Activated CD4-positive, alpha-beta memory T cell treated with anti-CD3 and anti-CD28 coated beads for 36 hours (primary cell): ENCODE measurements around the gene TDRD9. TPM values are rescaled to one million over a fixed set of nuclear protein-coding genes. Genes with fewer than 3 reads are reported as not detected.

Experiments
- CTCF ChIA-PET: fragments of 350-600 bp; sonication (Branson Sonifier 250); formaldehyde crosslinking; loops from one replicate; lab custom pipeline; 2021; ENCODE audit warnings: antibody characterized with exemption, inconsistent platforms; lab: Charles Lee
- POLR2A ChIA-PET: fragments of 350-600 bp; sonication (Branson Sonifier 250); formaldehyde crosslinking; loops from one replicate; lab custom pipeline; 2021; ENCODE audit warnings: antibody characterized with exemption; lab: Charles Lee
- DNase-seq: peaks from one replicate; pipeline ENCODE4 v3.0.0-alpha.2; 2020
- H3K27ac Mint-ChIP-seq: one replicate; pipeline ENCODE4 v1.8.0; 2021; ENCODE audit warnings: mixed read lengths
- H3K27me3 Mint-ChIP-seq: one replicate; pipeline ENCODE4 v1.8.0; 2021; ENCODE audit warnings: mixed read lengths
- H3K36me3 Mint-ChIP-seq: one replicate; pipeline ENCODE4 v1.8.0; 2021; ENCODE audit warnings: mixed read lengths
- H3K4me1 Mint-ChIP-seq: one replicate; pipeline ENCODE4 v1.8.0; 2021; ENCODE audit warnings: low read depth, mixed read lengths
- H3K4me3 Mint-ChIP-seq: one replicate; pipeline ENCODE4 v1.8.0; 2021; ENCODE audit warnings: mild to moderate bottlenecking, mixed read lengths
- H3K9me3 Mint-ChIP-seq: one replicate; pipeline ENCODE4 v1.8.0; 2021; ENCODE audit warnings: mixed read lengths
- intact Hi-C: fragments of 100-400 bp; cut with micrococcal nuclease; formaldehyde crosslinking; loops from one replicate; pipeline ENCODE4 v1.15.1; 2023
- total RNA-seq, 2 experiments: library from RNA; stranded (reverse); gene quantifications; one replicate each; pipeline ENCODE4 v1.2.3, GENCODE V29; 2021

The TDRD9 gene
- total RNA-seq, 2 experiments from 2014 or later = 0.19 to 0.85 TPM

DNA sequence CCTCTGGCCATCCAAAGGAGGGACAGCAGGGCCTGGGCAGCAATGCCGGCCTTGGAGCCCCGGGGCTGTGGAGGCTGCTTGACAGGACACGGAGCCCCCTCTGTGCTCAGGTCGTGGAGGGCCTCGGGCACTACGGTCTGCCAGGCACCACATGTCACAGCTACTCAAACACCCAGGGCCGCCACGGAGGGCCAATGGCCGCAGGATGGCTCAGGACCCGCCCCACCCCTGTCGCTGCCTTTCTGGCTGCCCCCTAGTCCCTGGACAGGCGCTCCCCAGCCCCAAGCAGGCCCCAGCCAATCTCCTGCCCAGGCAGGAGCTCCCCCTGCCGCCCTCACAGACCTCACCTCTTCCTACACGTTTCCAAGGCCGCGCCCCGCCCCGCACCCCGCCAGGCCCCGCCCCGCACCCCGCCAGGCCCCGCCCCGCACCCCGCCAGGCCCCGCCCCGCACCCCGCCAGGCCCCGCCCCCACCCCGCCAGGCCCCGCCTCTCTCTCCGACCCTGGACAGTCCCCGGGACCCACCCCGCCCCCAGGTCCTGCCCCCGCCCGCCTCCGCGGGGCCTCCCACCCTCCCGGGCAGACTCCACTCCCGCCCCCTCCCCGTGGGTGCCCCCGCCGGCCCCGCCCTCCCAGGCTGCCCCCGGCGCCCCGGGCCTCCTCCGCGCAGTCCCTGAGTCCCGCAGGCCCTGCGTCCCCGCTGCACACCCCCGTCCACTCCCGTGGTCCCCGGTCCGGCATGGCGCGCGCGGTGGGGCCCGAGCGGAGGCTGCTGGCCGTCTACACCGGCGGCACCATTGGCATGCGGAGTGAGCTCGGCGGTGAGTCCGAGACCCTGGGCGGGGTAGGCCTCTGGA is 157.0 kb downstream of the TDRD9 start, which contains the start of gene ASPG:
Gene ASPG (plus strand): TSS at position 669 of the 857 bp plus-strand sequence. CDS start 71 bp downstream, at position 740.
- H3K27me3 Mint-ChIP-seq = peaks cover 10% of the 10 kb centered on the region

DNA sequence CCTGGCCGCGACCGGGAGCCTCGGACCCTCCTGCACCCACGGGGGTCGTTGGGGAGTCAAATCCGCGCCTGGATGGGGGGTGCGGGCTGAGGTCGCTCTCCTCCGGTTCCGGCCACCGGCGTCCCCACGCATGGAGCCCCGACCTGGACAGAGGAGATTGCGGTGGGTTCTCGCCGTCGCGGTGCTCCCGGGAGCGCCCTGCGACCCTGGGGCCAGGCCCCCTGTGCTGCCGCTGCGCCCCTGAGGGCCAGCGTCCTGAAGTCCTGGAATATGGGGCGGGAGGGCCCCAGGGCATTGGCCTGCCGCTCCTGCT is 157.6 kb downstream of the TDRD9 start:
- no peak overlapping the region for H3K27ac Mint-ChIP-seq
- H3K27me3 Mint-ChIP-seq = peaks cover 10% of the 10 kb centered on the region
- DNase-seq = no peak
- intact Hi-C loops = no loop called here
- ChIA-PET POLR2A (no interaction called here), CTCF (interaction anchor here (1.4 kb wide), 1 partner anchor 10 kb away, joined by 3 read pairs; no protein-coding TSS in a partner anchor)
- H3K4me1 Mint-ChIP-seq = peaks cover 2% of the 10 kb centered on the region
- no peak overlapping the region for H3K4me3 Mint-ChIP-seq
- H3K36me3 Mint-ChIP-seq = no peaks in the 10 kb centered on the region
- H3K9me3 Mint-ChIP-seq = no peaks in the 10 kb centered on the region

More for the DNA sequence above, 157.0 kb downstream of the TDRD9 start, which contains the start of gene ASPG:
- intact Hi-C loops = no loop called here
- Mint-ChIP-seq H3K36me3 (no peaks in the 10 kb centered on the region), H3K4me1 (peaks cover 2% of the 10 kb centered on the region), H3K9me3 (no peaks in the 10 kb centered on the region), H3K4me3 (no peak within 1 kb of the TSS), H3K27ac (no peak within 1 kb of the TSS)
- DNase-seq = peak; percentile 32
- ChIA-PET POLR2A (no interaction called here), CTCF (interaction anchor here (0.9 to 1.2 kb wide), 2 partner anchors 9 kb away, joined by 3 to 4 read pairs; no protein-coding TSS in a partner anchor)

DNA sequence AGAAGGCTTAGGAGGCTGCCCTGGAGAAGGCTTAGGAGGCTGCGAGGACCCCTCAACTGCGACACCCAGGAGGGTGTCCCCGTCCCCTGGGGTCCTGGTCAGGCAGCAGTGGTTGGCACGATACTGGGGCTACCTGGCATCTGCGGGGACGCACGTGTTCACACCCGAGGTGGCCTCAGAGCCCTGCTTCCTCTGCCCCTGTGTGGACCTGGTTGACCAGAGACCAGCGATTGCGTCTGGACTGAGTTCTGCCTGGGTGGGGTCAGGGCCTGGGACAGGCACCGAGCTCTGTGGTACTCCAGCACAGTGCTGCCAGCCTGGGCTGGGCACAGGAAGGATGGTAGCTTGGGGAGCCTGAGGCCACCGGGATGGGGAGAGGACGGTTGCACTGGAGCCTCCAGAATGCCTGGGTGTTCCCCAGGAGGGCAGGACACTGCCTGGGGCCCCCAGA is 158.0 kb downstream of the TDRD9 start:
- DNase-seq = peak; percentile 7
- peaks cover 10% of the 10 kb centered on the region for H3K27me3 Mint-ChIP-seq
- H3K36me3 Mint-ChIP-seq = no peaks in the 10 kb centered on the region
- H3K27ac Mint-ChIP-seq = no peak overlapping the region
- H3K4me3 Mint-ChIP-seq = no peak overlapping the region
- ChIA-PET CTCF (interaction anchor here (1.4 to 1.6 kb wide), 2 partner anchors 8 to 11 kb away, joined by 3 to 6 read pairs; no protein-coding TSS in a partner anchor), POLR2A (no interaction called here)
- peaks cover 2% of the 10 kb centered on the region for H3K4me1 Mint-ChIP-seq
- H3K9me3 Mint-ChIP-seq = no peaks in the 10 kb centered on the region
- intact Hi-C loops = no loop called here

DNA sequence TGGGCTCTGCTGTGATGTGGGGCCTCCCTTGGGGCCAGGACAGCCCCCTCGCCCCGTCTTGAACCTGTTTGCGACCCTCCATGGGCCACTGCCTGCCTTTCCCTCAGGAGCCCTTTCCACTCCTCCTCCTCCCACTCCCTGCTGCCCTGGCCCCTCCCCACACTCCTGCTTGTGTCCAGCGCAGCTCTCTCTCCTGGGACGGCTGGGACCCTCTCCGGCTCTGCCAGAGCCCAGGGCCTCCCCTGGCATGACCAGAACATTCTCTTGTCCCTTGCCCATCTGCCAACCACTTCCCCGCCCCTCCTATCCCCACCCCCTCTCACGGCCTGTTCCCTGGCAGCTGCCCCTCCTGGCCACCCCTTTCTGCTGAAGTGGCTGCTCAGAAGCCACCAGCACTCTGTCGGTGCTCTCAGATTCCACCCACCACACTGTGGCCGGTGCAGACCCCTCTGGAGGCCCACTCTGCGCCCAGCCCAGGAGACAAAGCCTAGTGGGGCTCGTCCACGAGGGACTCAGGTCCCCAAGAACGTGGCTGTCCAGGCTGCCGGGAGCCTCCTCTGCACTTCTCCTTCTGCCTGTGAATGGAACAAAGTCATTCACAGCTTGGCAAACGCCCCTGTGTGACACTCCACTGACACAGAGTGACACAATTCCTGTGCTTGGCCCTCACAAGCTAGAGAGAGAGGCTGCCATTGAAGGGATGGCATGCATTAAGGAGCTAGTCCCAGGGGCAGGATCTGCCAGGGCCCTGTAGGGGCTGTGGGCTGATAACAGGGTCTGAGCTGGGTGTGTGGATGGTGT is 158.6 kb downstream of the TDRD9 start:
- ChIA-PET POLR2A (no interaction called here), CTCF (interaction anchor here (1.2 to 1.6 kb wide), 3 partner anchors 9 to 14 kb away, joined by 3 to 6 read pairs (median 3); no protein-coding TSS in a partner anchor)

DNA sequence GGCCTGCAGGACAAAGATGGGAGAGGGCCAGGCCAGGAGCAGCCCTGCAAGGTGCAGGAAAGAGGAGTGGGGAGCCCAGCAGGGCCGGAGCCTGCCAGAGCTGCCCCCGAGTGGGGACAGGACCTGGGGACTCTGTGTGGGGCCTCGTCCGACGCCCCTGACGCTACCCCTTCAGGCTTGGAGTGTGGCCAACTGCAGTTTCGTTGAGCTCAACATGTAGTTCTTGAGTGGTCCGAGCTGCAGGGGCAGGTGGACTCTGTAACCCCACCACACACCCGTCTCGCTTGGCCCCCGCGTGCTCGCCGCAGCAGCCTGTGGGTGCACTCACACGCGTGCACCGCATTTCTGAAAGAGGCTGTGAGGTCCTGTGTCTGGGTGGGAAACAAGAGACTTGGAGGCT is 159.2 kb downstream of the TDRD9 start:
- no peak overlapping the region for H3K4me3 Mint-ChIP-seq
- H3K4me1 Mint-ChIP-seq = peaks cover 2% of the 10 kb centered on the region
- H3K9me3 Mint-ChIP-seq = no peaks in the 10 kb centered on the region
- ChIA-PET POLR2A (no interaction called here), CTCF (interaction anchor here (1.2 to 1.6 kb wide), 2 partner anchors 10 to 13 kb away, joined by 3 to 6 read pairs; no protein-coding TSS in a partner anchor)
- intact Hi-C loops = no loop called here
- peaks cover 10% of the 10 kb centered on the region for H3K27me3 Mint-ChIP-seq
- no peak overlapping the region for H3K27ac Mint-ChIP-seq
- no peaks in the 10 kb centered on the region for H3K36me3 Mint-ChIP-seq
- no peak for DNase-seq

More for the DNA sequence above, 158.6 kb downstream of the TDRD9 start:
- H3K4me1 Mint-ChIP-seq = peaks cover 2% of the 10 kb centered on the region
- H3K9me3 Mint-ChIP-seq = no peaks in the 10 kb centered on the region
- no peaks in the 10 kb centered on the region for H3K36me3 Mint-ChIP-seq
- DNase-seq = peak; percentile 4
- H3K27ac Mint-ChIP-seq = no peak overlapping the region
- intact Hi-C loops = no loop called here
- H3K27me3 Mint-ChIP-seq = peaks cover 10% of the 10 kb centered on the region
- H3K4me3 Mint-ChIP-seq = no peak overlapping the region

DNA sequence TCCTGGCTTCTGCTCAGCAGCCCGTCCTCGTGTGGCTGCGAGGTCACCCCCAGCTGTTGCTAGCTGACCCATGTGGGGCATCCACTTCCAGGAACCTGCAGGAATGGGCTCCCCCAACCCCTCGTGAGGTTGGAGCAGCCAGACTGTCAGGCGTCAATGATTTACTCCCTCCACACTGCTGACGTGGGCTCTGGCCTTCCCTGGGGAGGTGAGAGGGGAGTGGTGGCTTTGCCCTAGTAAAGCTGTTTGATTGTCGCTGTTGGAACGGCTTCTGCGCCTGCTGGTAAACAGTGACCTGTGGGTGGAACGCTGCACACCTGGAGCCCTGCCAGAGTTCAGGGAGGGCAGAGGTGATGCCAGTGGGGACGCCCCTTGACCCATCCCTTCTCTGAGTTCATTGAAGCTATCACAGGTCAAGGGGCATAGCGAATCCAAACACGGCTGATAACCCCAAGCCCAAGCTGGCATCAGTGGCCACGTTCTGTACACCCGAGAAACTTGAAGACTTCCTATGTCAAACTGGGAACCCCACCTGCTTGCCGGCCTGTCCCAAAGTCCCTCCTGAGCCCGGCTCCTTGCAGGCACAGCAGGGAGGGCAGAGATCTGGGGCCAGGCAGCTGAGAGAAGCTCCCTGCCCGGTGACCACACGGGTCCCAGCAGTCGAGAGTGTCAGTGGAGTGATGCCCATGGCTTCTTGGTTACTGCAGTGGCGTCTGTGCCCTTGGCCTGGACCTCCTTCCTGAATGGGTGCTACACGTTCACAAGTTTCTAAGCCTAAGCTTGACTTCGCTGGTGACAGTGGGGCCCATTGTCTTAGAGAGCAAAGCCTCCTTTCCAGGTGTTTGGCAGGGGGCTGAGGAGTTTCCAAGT is 160.0 kb downstream of the TDRD9 start:
- ChIA-PET POLR2A (no interaction called here), CTCF (interaction anchor here (0.8 to 1.2 kb wide), 4 partner anchors 10 to 476 kb away, joined by 3 to 8 read pairs (median 4); no protein-coding TSS in a partner anchor)

DNA sequence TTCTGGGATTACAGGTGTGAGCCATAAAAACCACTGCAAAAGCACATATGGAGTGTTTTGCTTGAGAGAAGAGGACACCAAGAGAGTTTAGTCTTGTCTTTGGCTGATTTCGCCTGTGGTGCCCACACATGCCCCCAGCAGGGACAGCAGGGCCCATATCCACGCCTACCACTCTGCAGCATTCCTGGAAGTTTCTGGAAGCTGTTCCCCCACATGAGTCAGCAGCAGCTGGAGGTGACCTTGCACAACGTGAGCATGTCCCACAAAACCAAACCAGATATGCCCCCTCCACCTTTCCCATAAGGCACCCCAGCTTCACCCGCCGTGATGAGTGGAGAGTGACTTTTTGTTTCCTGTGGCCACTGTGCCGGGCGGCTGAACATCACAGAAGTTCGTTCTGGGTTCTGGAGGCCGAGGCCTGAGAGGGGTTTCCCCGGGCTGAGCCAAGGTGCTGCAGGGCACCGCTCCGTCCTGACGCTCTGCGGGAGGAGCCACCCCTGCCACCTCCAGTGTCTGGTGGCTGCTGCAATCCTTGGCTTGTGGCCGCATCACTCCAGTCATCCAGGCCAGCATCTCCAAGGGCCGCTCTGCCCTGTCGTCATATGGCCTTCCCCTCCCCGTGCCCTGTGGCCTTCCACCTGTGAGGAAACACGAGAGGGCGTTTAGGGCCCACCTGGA is 162.0 kb downstream of the TDRD9 start:
- ChIA-PET POLR2A (no interaction called here), CTCF (no interaction called here)
- intact Hi-C loops = loop anchor here (5.0 kb wide), 1 partner anchor 47 kb away; the partner anchor contains the start of gene KIF26A
- H3K27ac Mint-ChIP-seq = no peak overlapping the region
- H3K4me3 Mint-ChIP-seq = no peak overlapping the region
- H3K27me3 Mint-ChIP-seq = peaks cover 4% of the 10 kb centered on the region
- DNase-seq = no peak
- peaks cover 5% of the 10 kb centered on the region for H3K4me1 Mint-ChIP-seq
- H3K9me3 Mint-ChIP-seq = no peaks in the 10 kb centered on the region
- H3K36me3 Mint-ChIP-seq = no peaks in the 10 kb centered on the region

More for the DNA sequence above, 160.0 kb downstream of the TDRD9 start:
- intact Hi-C loops = no loop called here
- DNase-seq = no peak
- Mint-ChIP-seq H3K27ac (no peak overlapping the region), H3K36me3 (no peaks in the 10 kb centered on the region), H3K9me3 (no peaks in the 10 kb centered on the region), H3K4me3 (no peak overlapping the region), H3K27me3 (peaks cover 10% of the 10 kb centered on the region), H3K4me1 (peaks cover 2% of the 10 kb centered on the region)

DNA sequence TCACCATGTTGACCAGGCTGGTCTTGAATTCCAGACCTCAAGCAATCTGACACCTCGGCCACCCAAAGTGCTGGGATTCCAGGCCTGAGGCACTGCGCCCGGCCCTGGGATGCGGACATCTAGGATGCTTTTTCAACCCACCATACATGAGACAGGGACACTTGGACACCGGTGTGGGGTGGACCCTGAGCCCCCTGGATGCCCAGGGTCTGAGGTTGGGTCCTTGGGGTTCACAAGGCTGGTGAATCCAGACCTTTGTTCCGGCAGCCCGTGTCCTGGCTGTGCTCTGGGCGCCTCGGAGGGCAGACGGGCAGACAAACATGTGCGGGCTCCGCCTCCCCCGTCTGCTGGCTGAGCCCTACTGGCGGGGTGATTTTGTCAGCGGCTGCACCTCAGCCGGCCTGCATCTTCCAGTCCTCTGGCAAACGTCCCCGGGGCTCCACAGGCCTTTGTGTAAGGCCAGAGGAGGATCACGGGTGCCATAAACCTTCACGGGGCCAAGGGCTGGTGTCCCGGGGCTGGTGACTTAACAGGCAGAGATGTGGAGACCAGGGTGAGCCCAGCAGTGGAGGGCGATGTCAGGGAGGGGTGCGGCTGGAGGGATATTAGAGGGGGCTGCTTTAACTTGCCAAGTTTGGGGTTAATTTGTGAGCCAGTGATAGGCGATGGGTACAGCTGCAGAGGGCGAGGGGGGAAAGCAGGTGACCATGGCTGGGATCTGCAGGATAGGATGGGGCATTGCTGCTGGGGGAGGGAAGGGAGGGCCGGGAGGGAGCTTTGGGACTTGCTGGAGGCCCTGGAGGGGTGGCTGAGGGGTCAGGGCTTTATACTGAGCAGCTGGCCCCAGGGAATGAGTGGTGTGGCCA is 163.0 kb downstream of the TDRD9 start:
- intact Hi-C loops = loop anchor here (5.0 kb wide), 1 partner anchor 46 kb away; the partner anchor contains the start of gene KIF26A
- no peak for DNase-seq
- no peaks in the 10 kb centered on the region for H3K36me3 Mint-ChIP-seq
- peaks cover 5% of the 10 kb centered on the region for H3K4me1 Mint-ChIP-seq
- no peak overlapping the region for H3K27ac Mint-ChIP-seq
- H3K9me3 Mint-ChIP-seq = no peaks in the 10 kb centered on the region
- no peak overlapping the region for H3K4me3 Mint-ChIP-seq
- CTCF ChIA-PET = interaction anchor here (3.5 kb wide), 1 partner anchor 13 kb away, joined by 26 read pairs; no protein-coding TSS in a partner anchor
- H3K27me3 Mint-ChIP-seq = peaks cover 5% of the 10 kb centered on the region
- POLR2A ChIA-PET = no interaction called here

DNA sequence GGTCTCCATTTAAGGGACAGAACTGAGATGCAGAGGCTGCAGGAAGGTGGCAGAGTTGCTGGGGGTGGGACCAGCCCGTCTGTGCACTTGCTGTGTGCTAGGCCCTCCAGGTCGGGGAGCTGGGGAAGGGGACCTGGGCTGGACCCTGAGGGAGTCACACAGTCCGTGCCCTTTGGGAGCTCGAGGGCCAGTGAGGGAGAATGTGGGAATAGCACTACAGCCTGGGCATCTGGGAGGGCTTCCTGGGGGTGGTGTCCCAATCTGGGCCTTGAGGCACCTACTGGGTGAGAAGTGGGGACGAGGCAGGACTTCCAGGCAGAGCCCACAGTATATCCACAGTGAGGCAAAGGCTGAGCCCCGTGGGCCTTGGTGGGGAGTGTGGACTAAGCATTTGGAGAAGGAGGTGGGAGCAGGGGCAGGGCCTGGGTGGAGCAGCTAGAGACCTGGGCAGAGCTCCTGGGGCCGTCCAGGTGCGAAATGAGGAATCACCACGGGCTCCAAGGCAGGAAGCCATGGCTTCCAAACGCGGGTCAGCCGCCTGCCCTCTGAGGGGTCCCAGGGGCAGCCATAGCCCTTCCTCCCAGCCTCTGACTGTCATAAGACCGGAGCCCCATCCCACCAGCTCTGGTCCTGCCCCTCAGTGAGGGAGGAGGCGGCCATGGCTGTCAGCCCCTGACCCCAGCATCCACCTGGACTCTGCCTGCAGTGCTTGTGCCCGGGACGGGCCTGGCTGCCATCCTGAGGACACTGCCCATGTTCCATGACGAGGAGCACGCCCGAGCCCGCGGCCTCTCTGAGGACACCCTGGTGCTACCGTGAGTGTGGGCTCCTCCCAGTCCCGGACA is 163.9 kb downstream of the TDRD9 start:
- Mint-ChIP-seq H3K27ac (no peak overlapping the region), H3K4me1 (peaks cover 5% of the 10 kb centered on the region), H3K36me3 (no peaks in the 10 kb centered on the region), H3K4me3 (no peak overlapping the region), H3K27me3 (peaks cover 4% of the 10 kb centered on the region), H3K9me3 (no peaks in the 10 kb centered on the region)
- intact Hi-C loops = loop anchor here (5.0 kb wide), 1 partner anchor 45 kb away; the partner anchor contains the start of gene KIF26A
- POLR2A ChIA-PET = no interaction called here
- CTCF ChIA-PET = interaction anchor here (3.5 kb wide), 1 partner anchor 14 kb away, joined by 26 read pairs; no protein-coding TSS in a partner anchor
- DNase-seq = no peak
